DOHH2 (cell line): ENCODE data around the gene HELB.

ENCODE experiments used
- CTCF ChIP-seq: fragments of 200-600 bp; sonication (generic); IDR thresholded peaks from one replicate; pipeline ENCODE4 v1.5.1; 2014; ENCODE audit warnings: antibody characterized with exemption, mild to moderate bottlenecking, low read depth, low read length; ENCODE audit not compliant: poor library complexity, severe bottlenecking
- EZH2phosphoT487 ChIP-seq: fragments of 200-600 bp; sonication (generic); IDR thresholded peaks from 2 replicates; pipeline ENCODE4 v1.6.1; 2017; ENCODE audit warnings: borderline replicate concordance, mild to moderate bottlenecking, antibody characterized with exemption, low read length, moderate library complexity, mixed read lengths

DNA sequence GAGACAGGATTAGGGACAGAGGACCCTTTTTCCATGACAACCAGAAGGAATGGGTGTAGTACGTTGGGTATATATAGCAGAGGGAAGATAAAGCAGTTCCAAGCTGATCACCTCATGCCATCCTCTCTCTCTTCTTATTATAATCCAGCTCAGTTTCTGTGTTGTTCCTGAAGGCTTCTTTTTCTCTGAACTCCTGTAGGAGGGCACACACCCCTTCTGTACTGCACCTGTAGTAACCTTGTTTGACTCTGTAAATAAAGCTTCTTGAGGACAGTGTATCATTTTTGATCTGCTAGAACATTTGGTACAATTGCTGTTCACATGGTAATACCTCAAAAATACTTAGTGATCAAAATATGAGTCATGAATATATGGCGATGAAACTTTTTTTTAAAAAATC is 33.5 kb downstream of the HELB start:
- no peak for TF ChIP-seq CTCF
- no peak for TF ChIP-seq EZH2phosphoT487
